Measurements from ENCODE around the gene CDC6. TPM values are rescaled to one million over a fixed set of nuclear protein-coding genes. Genes with fewer than 3 reads are reported as not detected.

Gene CDC6
- total RNA-seq, 1 experiment from 2014 or later, result 96.8 TPM

DNA sequence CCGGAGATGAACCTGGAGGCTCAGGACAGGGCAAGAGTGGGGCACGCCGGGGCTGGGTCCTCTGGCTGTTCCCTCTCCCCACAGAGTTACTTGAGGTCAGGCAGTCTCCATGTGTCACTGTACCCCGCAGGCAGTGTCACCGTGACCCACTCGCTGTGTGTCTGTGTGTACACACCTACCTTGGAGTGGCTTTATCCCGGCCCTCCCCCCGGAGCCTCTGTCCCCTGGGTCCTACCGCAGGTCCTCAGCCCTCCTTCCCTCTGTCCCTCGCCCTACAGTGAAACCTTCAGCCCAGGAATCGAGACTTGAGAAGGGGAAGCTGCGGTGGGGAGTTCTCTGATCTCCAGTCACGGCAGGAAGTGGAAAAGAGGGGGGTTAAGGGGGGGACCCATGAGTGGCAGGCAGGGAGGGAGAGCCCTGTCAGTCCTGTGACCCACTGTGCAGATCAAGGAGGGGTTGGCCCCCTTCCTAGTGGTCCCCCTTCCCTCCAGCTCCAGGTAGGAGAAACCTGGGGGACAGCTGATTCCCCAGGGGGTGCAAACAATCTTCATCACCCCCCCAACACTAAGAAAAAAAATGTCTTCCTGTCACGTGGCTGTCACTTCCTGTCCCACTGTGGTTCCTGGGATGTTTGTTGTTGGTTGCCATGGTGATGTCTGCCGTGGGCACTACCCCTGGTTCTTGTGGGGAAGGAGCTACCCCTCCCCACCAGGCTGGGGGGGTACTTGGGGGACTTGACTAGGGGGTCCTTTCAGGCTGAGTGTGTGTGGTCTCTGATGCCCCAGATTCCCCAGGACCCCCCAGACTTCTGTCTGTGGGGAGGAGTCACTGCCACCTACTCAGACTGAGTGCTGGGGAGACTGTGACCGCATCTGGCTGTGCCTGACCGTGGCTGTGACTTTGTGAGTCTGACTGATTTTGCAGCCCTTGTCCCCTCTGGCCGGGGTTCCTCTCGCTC is 35.0 kb downstream of the CDC6 start:
- Mint-ChIP-seq H3K4me3 (ENCODE audit: unreplicated experiment) (peak overlapping the region; percentile 52), H3K4me1 (ENCODE audit: insufficient read depth, unreplicated experiment) (peaks cover 77% of the 10 kb centered on the region), H3K9me3 (ENCODE audit: unreplicated experiment) (no peaks in the 10 kb centered on the region), H3K27me3 (ENCODE audit: insufficient read depth, unreplicated experiment) (no peaks in the 10 kb centered on the region), H3K27ac (ENCODE audit: low read depth, unreplicated experiment) (peak overlapping the region; percentile 87), H3K36me3 (ENCODE audit: insufficient read depth, unreplicated experiment) (peaks cover 8% of the 10 kb centered on the region)
- CTCF ChIA-PET, result interaction anchor here (0.8 kb wide), 1 partner anchor 58 kb away, joined by 3 read pairs; no protein-coding TSS in a partner anchor
- TF ChIP-seq, protein P1, sequence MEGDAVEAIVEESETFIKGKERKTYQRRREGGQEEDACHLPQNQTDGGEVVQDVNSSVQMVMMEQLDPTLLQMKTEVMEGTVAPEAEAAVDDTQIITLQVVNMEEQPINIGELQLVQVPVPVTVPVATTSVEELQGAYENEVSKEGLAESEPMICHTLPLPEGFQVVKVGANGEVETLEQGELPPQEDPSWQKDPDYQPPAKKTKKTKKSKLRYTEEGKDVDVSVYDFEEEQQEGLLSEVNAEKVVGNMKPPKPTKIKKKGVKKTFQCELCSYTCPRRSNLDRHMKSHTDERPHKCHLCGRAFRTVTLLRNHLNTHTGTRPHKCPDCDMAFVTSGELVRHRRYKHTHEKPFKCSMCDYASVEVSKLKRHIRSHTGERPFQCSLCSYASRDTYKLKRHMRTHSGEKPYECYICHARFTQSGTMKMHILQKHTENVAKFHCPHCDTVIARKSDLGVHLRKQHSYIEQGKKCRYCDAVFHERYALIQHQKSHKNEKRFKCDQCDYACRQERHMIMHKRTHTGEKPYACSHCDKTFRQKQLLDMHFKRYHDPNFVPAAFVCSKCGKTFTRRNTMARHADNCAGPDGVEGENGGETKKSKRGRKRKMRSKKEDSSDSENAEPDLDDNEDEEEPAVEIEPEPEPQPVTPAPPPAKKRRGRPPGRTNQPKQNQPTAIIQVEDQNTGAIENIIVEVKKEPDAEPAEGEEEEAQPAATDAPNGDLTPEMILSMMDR (IDR thresholded peaks at IDR 0.05; ENCODE audit: unreplicated experiment), result no peak
- intact Hi-C loops (cut with micrococcal nuclease), result no loop called here
- no peak for DNase-seq (ENCODE audit: unreplicated experiment)
- no TSS peak for BruUV-seq (replicated peaks)
- POLR2A ChIA-PET, result interaction anchor here (0.9 to 1.2 kb wide), 2 partner anchors 8 to 12 kb away, joined by 3 to 5 read pairs; no protein-coding TSS in a partner anchor

DNA sequence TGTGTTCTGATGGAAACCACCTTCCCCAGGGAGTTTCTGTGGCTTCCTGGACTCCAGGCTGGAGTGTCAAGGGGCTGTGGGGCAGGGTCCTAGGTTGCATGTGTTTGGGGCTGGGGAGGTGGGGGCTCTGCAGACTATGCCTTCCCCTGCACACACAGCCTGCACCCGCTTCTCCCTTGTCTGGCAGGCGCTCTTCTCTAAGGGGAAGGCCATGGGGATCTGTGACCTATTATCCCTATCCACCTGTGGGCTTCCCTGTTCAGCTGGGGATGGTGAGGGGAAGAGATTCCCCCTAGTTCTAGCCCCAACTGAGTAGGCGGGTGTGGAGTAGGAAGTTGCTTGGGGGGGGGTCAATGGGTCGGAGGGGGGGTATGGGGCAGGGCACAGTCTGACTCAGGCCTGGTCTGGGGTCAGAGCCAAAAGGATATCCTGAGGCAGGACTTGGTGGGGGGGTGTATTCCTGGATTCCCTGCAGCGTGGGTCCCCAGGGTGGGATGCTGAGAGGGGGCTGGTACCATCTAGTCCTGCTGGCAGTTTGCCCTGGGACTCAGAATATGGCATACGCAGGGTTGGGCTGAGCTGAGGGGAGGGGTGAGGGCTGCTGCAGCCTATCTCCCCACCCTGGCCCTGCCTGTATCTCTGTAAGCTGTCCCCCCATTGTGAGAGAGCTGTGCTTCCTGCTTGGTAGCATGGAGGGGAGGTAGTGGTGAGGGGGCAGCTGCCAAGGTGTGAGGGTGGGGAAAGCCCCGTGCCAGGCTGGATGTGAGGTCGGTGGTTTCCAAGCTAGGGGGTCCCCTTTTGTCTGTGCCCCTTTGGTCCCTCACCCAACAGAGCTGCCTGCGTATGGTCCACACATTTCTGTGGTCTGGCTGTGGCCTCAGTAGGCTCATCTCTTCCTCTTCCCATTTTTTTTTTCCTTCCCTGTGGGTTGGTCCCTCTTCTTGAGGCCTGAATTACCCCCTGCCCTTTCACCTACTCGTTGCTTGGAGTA is 36.0 kb downstream of the CDC6 start:
- no TSS peak for BruUV-seq (replicated peaks)
- intact Hi-C loops (cut with micrococcal nuclease), result no loop called here
- TF ChIP-seq, protein P1 (IDR thresholded peaks at IDR 0.05; ENCODE audit: unreplicated experiment), result no peak
- H3K27me3 Mint-ChIP-seq (ENCODE audit: insufficient read depth, unreplicated experiment), result no peaks in the 10 kb centered on the region
- peaks cover 15% of the 10 kb centered on the region for H3K36me3 Mint-ChIP-seq (ENCODE audit: insufficient read depth, unreplicated experiment)
- ChIA-PET CTCF (interaction anchor here (0.8 to 0.9 kb wide), 2 partner anchors 21 to 57 kb away, joined by 3 read pairs; no protein-coding TSS in a partner anchor), POLR2A (interaction anchor here (0.7 kb wide), 1 partner anchor 22 kb away, joined by 3 read pairs; no protein-coding TSS in a partner anchor)
- peak overlapping the region; percentile 87 for H3K27ac Mint-ChIP-seq (ENCODE audit: low read depth, unreplicated experiment)
- no peak for DNase-seq (ENCODE audit: unreplicated experiment)
- H3K4me3 Mint-ChIP-seq (ENCODE audit: unreplicated experiment), result peak overlapping the region; percentile 52
- H3K4me1 Mint-ChIP-seq (ENCODE audit: insufficient read depth, unreplicated experiment), result peaks cover 72% of the 10 kb centered on the region
- H3K9me3 Mint-ChIP-seq (ENCODE audit: unreplicated experiment), result no peaks in the 10 kb centered on the region

DNA sequence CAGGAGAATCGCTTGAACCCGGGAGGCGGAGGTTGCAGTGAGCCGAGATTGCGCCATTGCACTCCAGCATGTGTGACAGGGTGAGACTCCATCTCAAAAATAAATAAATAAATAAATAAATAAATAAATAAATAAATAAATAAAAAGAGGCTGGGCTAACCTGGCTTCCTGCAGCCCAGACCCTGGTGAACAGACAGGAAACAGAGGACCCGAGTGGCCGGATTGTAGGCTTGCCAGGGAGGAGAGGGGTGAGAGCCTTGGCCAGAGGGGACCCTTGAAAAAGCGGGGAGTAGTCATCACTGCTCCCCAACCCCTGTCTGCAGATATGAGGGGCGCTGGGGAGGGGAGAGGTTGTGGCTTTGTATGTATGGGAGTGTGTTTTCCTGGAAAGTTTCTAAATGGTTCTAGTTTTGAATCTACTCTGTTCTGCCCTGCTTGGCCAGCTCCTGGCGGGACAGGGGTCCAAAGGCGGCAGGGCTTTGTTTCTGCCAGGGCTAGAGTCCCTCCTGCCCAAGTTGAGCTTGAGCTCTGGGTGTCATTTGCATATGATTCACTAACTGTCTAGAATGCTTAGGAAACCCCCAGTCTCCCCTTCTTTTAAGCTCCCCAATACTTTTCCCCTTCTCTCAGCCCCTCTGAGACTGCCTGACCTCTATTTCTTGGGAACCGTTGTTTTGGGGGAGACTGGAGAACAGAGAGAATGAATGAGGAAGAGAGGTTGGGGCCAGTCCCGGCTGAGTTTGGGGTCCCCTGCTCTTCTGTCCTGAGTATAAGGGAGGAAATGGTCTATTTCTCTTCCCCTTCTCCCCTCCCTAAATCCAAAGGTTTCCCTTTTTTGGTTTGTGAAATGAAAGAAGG is 37.7 kb downstream of the CDC6 start:
- ChIA-PET CTCF (interaction anchor here (0.5 to 0.7 kb wide), 2 partner anchors 93 to 113 kb away, joined by 3 read pairs; partner anchors contain the start of gene TOP2A), POLR2A (interaction anchor here (0.5 to 0.9 kb wide), 2 partner anchors 8 to 185 kb away, joined by 3 to 4 read pairs; no protein-coding TSS in a partner anchor)
- no TSS peak for BruUV-seq (replicated peaks)
- Mint-ChIP-seq H3K4me3 (ENCODE audit: unreplicated experiment) (no peak overlapping the region), H3K9me3 (ENCODE audit: unreplicated experiment) (no peaks in the 10 kb centered on the region), H3K27ac (ENCODE audit: low read depth, unreplicated experiment) (no peak overlapping the region), H3K36me3 (ENCODE audit: insufficient read depth, unreplicated experiment) (peaks cover 15% of the 10 kb centered on the region), H3K27me3 (ENCODE audit: insufficient read depth, unreplicated experiment) (no peaks in the 10 kb centered on the region), H3K4me1 (ENCODE audit: insufficient read depth, unreplicated experiment) (peaks cover 64% of the 10 kb centered on the region)
- DNase-seq (ENCODE audit: unreplicated experiment), result no peak
- TF ChIP-seq, protein P1 (IDR thresholded peaks at IDR 0.05; ENCODE audit: unreplicated experiment), result no peak
- intact Hi-C loops (cut with micrococcal nuclease), result no loop called here

Measured in MCF 10A (cell line).